Gastrocnemius medialis (tissue), 4 donors: ENCODE data around the gene CSNK2A3. TPM values are rescaled to one million over a fixed set of nuclear protein-coding genes. Genes with fewer than 3 reads are reported as not detected.

Source experiments
- ATAC-seq, 2 donors: fragments of 150-250 bp; one replicate each; pipeline ENCODE4 v1.9.1; 2016
- DNase-seq, 2 donors: peaks; one replicate each; pipeline ENCODE4 v3.0.0-alpha.2; 2019
- H3K27ac ChIP-seq, 4 donors: fragments of 200-600 bp; sonication (generic); 1 replicate in 1 of 4; 2 replicates in 3 of 4; pipeline ENCODE4 v1.5.1; 2016 to 2018; ENCODE audit warnings: mild to moderate bottlenecking in 2 of 4, moderate library complexity in 1 of 4
- H3K27me3 ChIP-seq, 3 donors: fragments of 200-600 bp; sonication (generic) in 2 of 3; 1 replicate in 1 of 3; 2 replicates in 2 of 3; pipeline versions ENCODE4 v1.5.1 to v1.6.0; 2016 to 2019; ENCODE audit warnings: mild to moderate bottlenecking in 1 of 3, moderate library complexity in 1 of 3
- H3K36me3 ChIP-seq, 2 donors: fragments of 200-600 bp; sonication (generic) in 1 of 2; one replicate each; pipeline ENCODE4 v1.5.1; 2017 to 2018
- H3K4me1 ChIP-seq, 2 donors: fragments of 200-600 bp; sonication (generic) in 1 of 2; one replicate each; pipeline ENCODE4 v1.5.1; 2016 to 2017; ENCODE audit warnings: mild to moderate bottlenecking in 2 of 2
- H3K4me3 ChIP-seq, 4 donors: fragments of 200-600 bp; sonication (generic) in 3 of 4; 1 replicate in 1 of 4; 2 replicates in 3 of 4; pipeline ENCODE4 v1.5.1; 2016 to 2019; ENCODE audit warnings: mild to moderate bottlenecking in 2 of 4
- H3K9me3 ChIP-seq, 3 donors: fragments of 200-600 bp; sonication (generic) in 2 of 3; 1 replicate in 1 of 3; 2 replicates in 2 of 3; pipeline ENCODE4 v1.5.1; 2016 to 2019
- POLR2A ChIP-seq, 2 donors: fragments of 450-650 bp; IDR thresholded peaks; one replicate each; pipeline ENCODE4 v1.6.1; 2017; ENCODE audit warnings: antibody characterized with exemption in 2 of 2, mild to moderate bottlenecking in 2 of 2, moderate library complexity in 2 of 2
- in situ Hi-C, 4 donors: fragments of 200-750 bp; cut with MboI; loops; one replicate each; pipeline versions ENCODE4 v1.15.0 to v1.8.0; 2017; ENCODE audit warnings: low sequenced_read_pairs in 4 of 4
- intact Hi-C: fragments of 100-400 bp; cut with DNase I; formaldehyde crosslinking; loops from one replicate; pipeline ENCODE4 v1.15.1; 2023; ENCODE audit warnings: low total_unique reads
- total RNA-seq, 4 donors: library from RNA; depleted of rRNA; stranded (reverse); fragments of >200 nt; gene quantifications; one replicate each; pipeline versions ENCODE4 v1.1.0 to v1.2.3, GENCODE V29; 2016
- TF ChIP-seq, protein P1 (sequence below), 5 experiments: fragments of 450-650 bp in 3 of 5; fragments of 200-600 bp in 2 of 5; sonication (generic) in 2 of 5; IDR thresholded peaks in 4 of 5; conservative IDR thresholded peaks in 1 of 5; 1 replicate in 4 of 5; 2 replicates in 1 of 5; pipeline ENCODE4 v1.5.1; 2016 to 2019; ENCODE audit warnings: antibody characterized with exemption in 5 of 5, mild to moderate bottlenecking in 3 of 5, moderate library complexity in 3 of 5

The CSNK2A3 gene
- total RNA-seq, 4 donors from 2014 or later: 0.68 to 1.6 (median 1.0) TPM

DNA sequence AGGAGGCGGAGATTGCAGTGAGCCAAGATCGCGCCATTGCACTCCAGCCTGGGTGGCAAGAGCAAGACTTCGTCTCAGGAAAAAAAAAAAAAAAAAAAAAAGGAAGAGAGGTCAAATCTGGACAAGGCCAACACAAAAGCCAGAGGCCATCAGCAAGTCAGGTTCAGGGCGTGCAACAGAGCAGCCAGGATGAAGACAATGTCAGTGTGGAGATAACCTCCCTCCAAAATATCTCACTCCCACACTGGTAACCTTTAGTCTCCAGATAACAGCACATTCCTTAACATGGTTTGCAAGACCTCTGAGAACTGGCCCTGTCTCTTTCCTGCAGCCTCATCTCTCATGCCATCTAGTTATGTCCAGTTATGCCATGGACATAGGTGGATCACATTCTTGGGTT is 4.7 kb downstream of the CSNK2A3 start:
- no peaks in the 10 kb centered on the region for H3K27me3 ChIP-seq
- H3K4me3 ChIP-seq: no peak overlapping the region
- no peak overlapping the region for H3K27ac ChIP-seq
- in situ Hi-C loops: no loop called here
- no peaks in the 10 kb centered on the region for H3K36me3 ChIP-seq
- DNase-seq (no peak), ATAC-seq (no peak)
- intact Hi-C loops: no loop called here
- no peak for TF ChIP-seq POLR2A (IDR thresholded peaks at IDR 0.05)
- TF ChIP-seq, protein P1, sequence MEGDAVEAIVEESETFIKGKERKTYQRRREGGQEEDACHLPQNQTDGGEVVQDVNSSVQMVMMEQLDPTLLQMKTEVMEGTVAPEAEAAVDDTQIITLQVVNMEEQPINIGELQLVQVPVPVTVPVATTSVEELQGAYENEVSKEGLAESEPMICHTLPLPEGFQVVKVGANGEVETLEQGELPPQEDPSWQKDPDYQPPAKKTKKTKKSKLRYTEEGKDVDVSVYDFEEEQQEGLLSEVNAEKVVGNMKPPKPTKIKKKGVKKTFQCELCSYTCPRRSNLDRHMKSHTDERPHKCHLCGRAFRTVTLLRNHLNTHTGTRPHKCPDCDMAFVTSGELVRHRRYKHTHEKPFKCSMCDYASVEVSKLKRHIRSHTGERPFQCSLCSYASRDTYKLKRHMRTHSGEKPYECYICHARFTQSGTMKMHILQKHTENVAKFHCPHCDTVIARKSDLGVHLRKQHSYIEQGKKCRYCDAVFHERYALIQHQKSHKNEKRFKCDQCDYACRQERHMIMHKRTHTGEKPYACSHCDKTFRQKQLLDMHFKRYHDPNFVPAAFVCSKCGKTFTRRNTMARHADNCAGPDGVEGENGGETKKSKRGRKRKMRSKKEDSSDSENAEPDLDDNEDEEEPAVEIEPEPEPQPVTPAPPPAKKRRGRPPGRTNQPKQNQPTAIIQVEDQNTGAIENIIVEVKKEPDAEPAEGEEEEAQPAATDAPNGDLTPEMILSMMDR (IDR thresholded peaks at IDR 0.05 in 4 of 5, conservative IDR thresholded peaks at IDR 0.05 in 1 of 5): no peak
- peaks cover 0 to 19% of the 10 kb centered on the region in 2 donors for H3K4me1 ChIP-seq
- H3K9me3 ChIP-seq: no peaks in the 10 kb centered on the region

DNA sequence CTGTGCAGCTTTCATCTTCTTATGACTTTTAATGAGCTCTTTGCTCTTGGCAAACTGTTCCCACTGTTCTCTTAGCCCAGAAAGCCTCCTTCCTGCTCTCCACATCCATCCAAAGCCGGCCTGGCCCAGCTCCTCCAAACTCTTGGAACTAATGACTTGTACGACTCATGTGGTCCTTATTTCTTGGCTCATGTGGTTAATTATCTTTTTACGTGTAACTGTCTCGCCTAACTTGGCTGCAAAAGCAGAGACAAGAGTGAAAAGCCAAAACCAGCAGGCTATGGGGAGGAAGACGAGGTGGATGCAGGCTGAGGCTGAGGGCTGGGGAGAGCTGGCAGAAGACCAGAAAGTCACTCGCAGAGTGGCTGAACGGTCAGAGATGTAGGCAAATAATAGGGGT is 5.5 kb downstream of the CSNK2A3 start:
- DNase-seq (no peak), ATAC-seq (no peak)
- Histone ChIP-seq H3K4me3 (no peak overlapping the region), H3K27me3 (no peaks in the 10 kb centered on the region), H3K27ac (no peak overlapping the region), H3K36me3 (no peaks in the 10 kb centered on the region), H3K4me1 (peaks cover 0 to 19% of the 10 kb centered on the region in 2 donors), H3K9me3 (no peaks in the 10 kb centered on the region)
- in situ Hi-C loops (no loop called here), intact Hi-C loops (no loop called here)
- TF ChIP-seq POLR2A (IDR thresholded peaks at IDR 0.05): no peak
- TF ChIP-seq, protein P1 (IDR thresholded peaks at IDR 0.05 in 4 of 5, conservative IDR thresholded peaks at IDR 0.05 in 1 of 5): no peak

DNA sequence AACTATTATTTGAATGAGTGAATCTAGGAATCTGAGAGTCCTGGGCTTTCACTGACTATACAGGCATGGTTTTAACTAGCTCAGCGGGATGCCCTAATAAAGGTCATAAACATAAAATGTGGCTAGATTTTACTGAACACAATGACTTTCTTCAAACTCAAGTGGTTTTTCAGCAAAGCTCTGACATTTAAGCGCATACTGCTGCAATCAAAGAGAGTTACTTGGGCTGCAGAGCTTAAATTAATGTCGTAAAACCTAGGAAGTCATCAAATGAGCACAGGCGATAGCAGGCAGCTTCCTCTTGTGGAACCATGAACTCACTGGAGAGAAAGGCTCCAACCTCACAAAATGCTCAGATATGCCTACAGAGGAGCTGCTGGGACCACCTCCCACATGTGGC is 6.7 kb downstream of the CSNK2A3 start:
- Histone ChIP-seq H3K27me3 (no peaks in the 10 kb centered on the region), H3K9me3 (no peaks in the 10 kb centered on the region), H3K27ac (no peak overlapping the region), H3K36me3 (no peaks in the 10 kb centered on the region), H3K4me3 (no peak overlapping the region), H3K4me1 (peaks cover 0 to 15% of the 10 kb centered on the region in 2 donors)
- no peak for TF ChIP-seq POLR2A (IDR thresholded peaks at IDR 0.05)
- TF ChIP-seq, protein P1 (IDR thresholded peaks at IDR 0.05 in 4 of 5, conservative IDR thresholded peaks at IDR 0.05 in 1 of 5): no peak
- no peak for ATAC-seq
- intact Hi-C loops: no loop called here
- in situ Hi-C loops: no loop called here
- no peak for DNase-seq

DNA sequence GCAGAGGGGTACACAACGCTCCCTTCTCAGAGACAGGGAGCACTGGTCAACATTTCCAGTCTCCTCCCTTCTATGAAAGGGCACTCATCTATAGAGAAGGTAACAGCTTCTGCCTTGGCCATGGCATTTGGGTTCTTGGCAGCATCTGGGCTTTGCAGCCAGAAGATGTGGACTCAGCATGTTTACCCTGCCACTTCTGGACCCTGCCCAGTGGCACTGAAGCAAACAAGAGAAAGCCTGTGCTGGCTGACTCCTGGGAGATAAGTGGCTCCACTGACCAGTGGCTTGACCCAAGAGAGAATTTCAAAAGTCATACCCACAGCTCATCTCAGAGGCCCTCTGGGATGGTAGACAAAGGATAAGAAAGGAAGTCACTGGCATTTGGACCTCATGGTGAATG is 8.0 kb downstream of the CSNK2A3 start:
- H3K27ac ChIP-seq: no peak overlapping the region
- H3K9me3 ChIP-seq: no peaks in the 10 kb centered on the region
- no peaks in the 10 kb centered on the region for H3K27me3 ChIP-seq
- in situ Hi-C loops (no loop called here), intact Hi-C loops (no loop called here)
- ATAC-seq (no peak), DNase-seq (no peak)
- H3K36me3 ChIP-seq: no peaks in the 10 kb centered on the region
- H3K4me1 ChIP-seq: peaks cover 0 to 7% of the 10 kb centered on the region in 2 donors
- no peak overlapping the region for H3K4me3 ChIP-seq
- TF ChIP-seq POLR2A (IDR thresholded peaks at IDR 0.05): no peak
- TF ChIP-seq, protein P1 (IDR thresholded peaks at IDR 0.05 in 4 of 5, conservative IDR thresholded peaks at IDR 0.05 in 1 of 5): no peak

DNA sequence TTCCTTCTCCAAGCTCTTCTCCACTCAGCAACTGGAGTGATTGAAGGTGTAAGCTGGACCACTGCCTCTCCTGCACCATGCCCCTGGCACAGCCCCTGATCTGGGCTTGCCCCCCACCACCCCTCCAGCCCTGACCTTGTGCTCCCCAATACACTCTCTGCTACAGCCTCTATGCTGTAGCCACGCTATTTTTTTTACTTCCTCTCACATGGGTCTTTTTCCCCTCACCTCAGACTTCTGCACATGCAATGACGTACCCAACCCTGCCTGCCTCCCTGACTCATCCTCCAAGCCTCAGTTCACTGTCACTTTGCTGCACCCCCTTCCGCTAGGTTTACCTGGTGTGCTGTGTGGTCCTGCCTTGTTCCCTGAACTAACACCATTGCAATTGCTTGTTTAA is 9.0 kb downstream of the CSNK2A3 start:
- Histone ChIP-seq H3K27ac (no peak overlapping the region), H3K9me3 (no peaks in the 10 kb centered on the region), H3K4me3 (no peak overlapping the region), H3K36me3 (no peaks in the 10 kb centered on the region), H3K27me3 (no peaks in the 10 kb centered on the region), H3K4me1 (peaks cover 0 to 7% of the 10 kb centered on the region in 2 donors)
- in situ Hi-C loops (no loop called here), intact Hi-C loops (no loop called here)
- no peak for ATAC-seq
- no peak for DNase-seq
- TF ChIP-seq, protein P1 (IDR thresholded peaks at IDR 0.05 in 4 of 5, conservative IDR thresholded peaks at IDR 0.05 in 1 of 5): no peak
